Measurements from ENCODE around the gene GPRASP3. TPM values are rescaled to one million over a fixed set of nuclear protein-coding genes. Genes with fewer than 3 reads are reported as not detected.

Gene GPRASP3
- total RNA-seq, 2 donors from 2014 or later = 7.4 to 16.4 TPM

GRCh38 chrX:102728646-102729045 lies 8.1 kb downstream of the GPRASP3 start:
- no peaks in the 10 kb centered on the region for H3K4me1 ChIP-seq (ENCODE audit: control insufficient read depth, insufficient read depth, low read length)
- no peak overlapping the region for H3K27ac Mint-ChIP-seq
- H3K9ac ChIP-seq (ENCODE audit: extremely low read depth, low read length, poor library complexity, severe bottlenecking) = no peak overlapping the region
- no peak for DNase-seq
- no peaks in the 10 kb centered on the region for H3K27me3 Mint-ChIP-seq (ENCODE audit: insufficient read depth)
- H3K9me3 Mint-ChIP-seq = peaks cover 58% of the 10 kb centered on the region
- TF ChIP-seq, protein P1, sequence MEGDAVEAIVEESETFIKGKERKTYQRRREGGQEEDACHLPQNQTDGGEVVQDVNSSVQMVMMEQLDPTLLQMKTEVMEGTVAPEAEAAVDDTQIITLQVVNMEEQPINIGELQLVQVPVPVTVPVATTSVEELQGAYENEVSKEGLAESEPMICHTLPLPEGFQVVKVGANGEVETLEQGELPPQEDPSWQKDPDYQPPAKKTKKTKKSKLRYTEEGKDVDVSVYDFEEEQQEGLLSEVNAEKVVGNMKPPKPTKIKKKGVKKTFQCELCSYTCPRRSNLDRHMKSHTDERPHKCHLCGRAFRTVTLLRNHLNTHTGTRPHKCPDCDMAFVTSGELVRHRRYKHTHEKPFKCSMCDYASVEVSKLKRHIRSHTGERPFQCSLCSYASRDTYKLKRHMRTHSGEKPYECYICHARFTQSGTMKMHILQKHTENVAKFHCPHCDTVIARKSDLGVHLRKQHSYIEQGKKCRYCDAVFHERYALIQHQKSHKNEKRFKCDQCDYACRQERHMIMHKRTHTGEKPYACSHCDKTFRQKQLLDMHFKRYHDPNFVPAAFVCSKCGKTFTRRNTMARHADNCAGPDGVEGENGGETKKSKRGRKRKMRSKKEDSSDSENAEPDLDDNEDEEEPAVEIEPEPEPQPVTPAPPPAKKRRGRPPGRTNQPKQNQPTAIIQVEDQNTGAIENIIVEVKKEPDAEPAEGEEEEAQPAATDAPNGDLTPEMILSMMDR (conservative IDR thresholded peaks at IDR 0.05) = no peak
- no peak overlapping the region for H3K4me3 ChIP-seq (ENCODE audit: low read length)
- 100% methylated on average over 1 of the region's 1 CpG; no CpG with 5 or more reads in 1 of the 2 experiments for WGBS, 2 experiments (ENCODE audit: insufficient coverage in 1 of 2, insufficient read length in 1 of 2)
- no peak overlapping the region for H3K4me3 Mint-ChIP-seq
- H3K27me3 ChIP-seq (ENCODE audit: control insufficient read depth, insufficient read depth, low read length, poor library complexity, severe bottlenecking) = no peaks in the 10 kb centered on the region
- H3K4me1 Mint-ChIP-seq = peaks cover 1% of the 10 kb centered on the region
- H3K36me3 Mint-ChIP-seq (ENCODE audit: low read depth) = no peaks in the 10 kb centered on the region
- H3K27ac ChIP-seq (ENCODE audit: low read depth, low read length) = no peak overlapping the region
- no peaks in the 10 kb centered on the region for H3K36me3 ChIP-seq (ENCODE audit: control insufficient read depth, insufficient read depth, low read length)
- no peaks in the 10 kb centered on the region for H3K9me3 ChIP-seq (ENCODE audit: control insufficient read depth, low read length)

DNA sequence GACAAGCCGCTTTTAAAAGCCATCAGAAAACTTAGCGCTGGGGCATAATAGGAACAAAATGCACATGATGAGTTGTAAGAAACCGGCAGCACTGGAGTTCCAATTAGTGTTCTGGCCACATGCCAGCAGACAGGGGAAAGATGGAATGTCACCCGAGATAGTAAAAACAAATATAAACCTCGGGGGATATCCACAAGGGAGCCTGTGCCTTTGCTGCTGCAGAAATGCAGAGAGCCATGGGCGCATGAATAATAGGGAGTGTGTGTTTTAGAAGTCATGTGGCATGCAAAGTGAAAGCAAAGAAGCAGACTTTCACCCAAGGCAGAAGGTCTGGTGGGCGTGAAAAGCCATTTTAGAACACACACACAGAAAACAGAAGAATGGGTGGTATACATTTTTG lies 19.1 kb downstream of the GPRASP3 start:
- H3K9me3 ChIP-seq (ENCODE audit: control insufficient read depth, low read length) = no peaks in the 10 kb centered on the region
- Mint-ChIP-seq H3K9me3 (peaks cover 48% of the 10 kb centered on the region), H3K27me3 (ENCODE audit: insufficient read depth) (no peaks in the 10 kb centered on the region), H3K36me3 (ENCODE audit: low read depth) (no peaks in the 10 kb centered on the region), H3K4me1 (peaks cover 15% of the 10 kb centered on the region), H3K4me3 (no peak overlapping the region), H3K27ac (no peak overlapping the region)
- H3K27me3 ChIP-seq (ENCODE audit: control insufficient read depth, insufficient read depth, low read length, poor library complexity, severe bottlenecking) = no peaks in the 10 kb centered on the region
- no peaks in the 10 kb centered on the region for H3K4me1 ChIP-seq (ENCODE audit: control insufficient read depth, insufficient read depth, low read length)
- no peak overlapping the region for H3K9ac ChIP-seq (ENCODE audit: extremely low read depth, low read length, poor library complexity, severe bottlenecking)
- H3K36me3 ChIP-seq (ENCODE audit: control insufficient read depth, insufficient read depth, low read length) = no peaks in the 10 kb centered on the region
- 69 to 100% methylated on average over 3 to 6 of the region's 7 CpGs for WGBS, 2 experiments (ENCODE audit: insufficient coverage in 1 of 2, insufficient read length in 1 of 2)
- no peak overlapping the region for H3K27ac ChIP-seq (ENCODE audit: low read depth, low read length)
- DNase-seq = no peak
- TF ChIP-seq, protein P1 (conservative IDR thresholded peaks at IDR 0.05) = no peak
- no peak overlapping the region for H3K4me3 ChIP-seq (ENCODE audit: low read length)

DNA sequence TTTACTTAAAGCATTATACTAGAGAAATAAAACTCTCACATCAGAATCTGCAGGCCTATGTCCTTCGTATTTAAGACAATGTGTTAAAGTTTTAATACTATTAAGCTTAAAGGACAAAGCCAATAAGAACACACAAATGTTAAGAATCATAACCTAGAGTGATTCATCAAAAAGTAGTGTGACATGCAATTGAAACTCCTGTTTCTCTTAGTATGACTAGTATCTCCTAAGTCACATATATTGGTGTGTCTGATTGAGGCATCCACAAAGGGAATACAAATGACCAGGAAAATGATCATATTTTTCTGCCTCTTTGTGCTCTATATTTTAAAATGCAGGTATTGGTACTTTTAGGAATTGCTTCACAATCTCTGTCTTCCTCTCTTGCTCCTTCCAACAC lies 23.8 kb downstream of the GPRASP3 start:
- no CpG with 5 or more reads among the region's 1 CpG for WGBS, 2 experiments (ENCODE audit: insufficient coverage in 1 of 2, insufficient read length in 1 of 2)
- Histone ChIP-seq H3K9ac (ENCODE audit: extremely low read depth, low read length, poor library complexity, severe bottlenecking) (no peak overlapping the region), H3K27ac (ENCODE audit: low read depth, low read length) (no peak overlapping the region), H3K9me3 (ENCODE audit: control insufficient read depth, low read length) (no peaks in the 10 kb centered on the region), H3K36me3 (ENCODE audit: control insufficient read depth, insufficient read depth, low read length) (no peaks in the 10 kb centered on the region), H3K27me3 (ENCODE audit: control insufficient read depth, insufficient read depth, low read length, poor library complexity, severe bottlenecking) (no peaks in the 10 kb centered on the region), H3K4me1 (ENCODE audit: control insufficient read depth, insufficient read depth, low read length) (no peaks in the 10 kb centered on the region), H3K4me3 (ENCODE audit: low read length) (no peak overlapping the region)
- H3K9me3 Mint-ChIP-seq = peaks cover 47% of the 10 kb centered on the region
- no peaks in the 10 kb centered on the region for H3K36me3 Mint-ChIP-seq (ENCODE audit: low read depth)
- H3K4me3 Mint-ChIP-seq = no peak overlapping the region
- DNase-seq = no peak
- no peak overlapping the region for H3K27ac Mint-ChIP-seq
- TF ChIP-seq, protein P1 (conservative IDR thresholded peaks at IDR 0.05) = no peak
- H3K27me3 Mint-ChIP-seq (ENCODE audit: insufficient read depth) = no peaks in the 10 kb centered on the region
- peaks cover 8% of the 10 kb centered on the region for H3K4me1 Mint-ChIP-seq
